Gastroesophageal sphincter (tissue), 3 donors: Measurements from ENCODE around the gene TMTC1.

Experiments
- EP300 ChIP-seq: sonication (generic); formaldehyde crosslinking; IDR thresholded peaks from one replicate; pipeline ENCODE4 v1.6.1; 2017; ENCODE audit warnings: antibody characterized with exemption, mild to moderate bottlenecking
- POLR2A ChIP-seq, 2 donors: fragments of 450-650 bp; IDR thresholded peaks; one replicate each; pipeline ENCODE4 v1.6.1; 2017; ENCODE audit warnings: antibody characterized with exemption in 2 of 2, mild to moderate bottlenecking in 2 of 2, moderate library complexity in 1 of 2
- POLR2AphosphoS5 ChIP-seq: sonication (generic); formaldehyde crosslinking; IDR thresholded peaks from one replicate; pipeline ENCODE4 v1.6.1; 2017; ENCODE audit warnings: antibody characterized with exemption
- TF ChIP-seq, protein P1 (sequence below), 4 experiments: fragments of 200-600 bp in 2 of 4; fragments of 450-650 bp in 2 of 4; sonication (generic) in 1 of 4; IDR thresholded peaks; one replicate each; pipeline ENCODE4 v1.5.1; 2017 to 2019; ENCODE audit warnings: antibody characterized with exemption in 4 of 4, mild to moderate bottlenecking in 2 of 4, moderate library complexity in 2 of 4

DNA sequence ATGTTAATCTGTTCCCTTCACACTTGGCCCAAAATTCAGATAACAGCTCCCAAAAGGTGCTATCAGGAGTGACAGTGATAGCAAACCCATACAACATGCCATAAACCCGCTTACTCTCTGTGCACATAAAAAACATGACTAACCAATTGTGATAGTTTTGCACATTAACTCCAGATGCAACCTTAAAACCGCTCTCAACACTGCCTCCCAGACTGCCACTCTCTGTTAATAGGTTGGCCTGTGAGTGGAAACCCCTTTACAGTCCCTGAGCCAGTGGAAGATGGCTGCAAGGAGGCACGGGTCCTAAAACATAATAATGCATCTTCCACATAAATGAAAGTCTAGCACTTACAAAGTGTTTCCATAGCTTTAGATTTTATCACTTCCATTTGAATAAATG, 12.0 kb upstream of the TMTC1 start:
- TF ChIP-seq, protein P1, sequence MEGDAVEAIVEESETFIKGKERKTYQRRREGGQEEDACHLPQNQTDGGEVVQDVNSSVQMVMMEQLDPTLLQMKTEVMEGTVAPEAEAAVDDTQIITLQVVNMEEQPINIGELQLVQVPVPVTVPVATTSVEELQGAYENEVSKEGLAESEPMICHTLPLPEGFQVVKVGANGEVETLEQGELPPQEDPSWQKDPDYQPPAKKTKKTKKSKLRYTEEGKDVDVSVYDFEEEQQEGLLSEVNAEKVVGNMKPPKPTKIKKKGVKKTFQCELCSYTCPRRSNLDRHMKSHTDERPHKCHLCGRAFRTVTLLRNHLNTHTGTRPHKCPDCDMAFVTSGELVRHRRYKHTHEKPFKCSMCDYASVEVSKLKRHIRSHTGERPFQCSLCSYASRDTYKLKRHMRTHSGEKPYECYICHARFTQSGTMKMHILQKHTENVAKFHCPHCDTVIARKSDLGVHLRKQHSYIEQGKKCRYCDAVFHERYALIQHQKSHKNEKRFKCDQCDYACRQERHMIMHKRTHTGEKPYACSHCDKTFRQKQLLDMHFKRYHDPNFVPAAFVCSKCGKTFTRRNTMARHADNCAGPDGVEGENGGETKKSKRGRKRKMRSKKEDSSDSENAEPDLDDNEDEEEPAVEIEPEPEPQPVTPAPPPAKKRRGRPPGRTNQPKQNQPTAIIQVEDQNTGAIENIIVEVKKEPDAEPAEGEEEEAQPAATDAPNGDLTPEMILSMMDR (IDR thresholded peaks at IDR 0.05) = no peak
- TF ChIP-seq POLR2AphosphoS5 (no peak), POLR2A (IDR thresholded peaks at IDR 0.05) (no peak), EP300 (no peak)
